ENCODE results near the gene UMODL1. TPM values are rescaled to one million over a fixed set of nuclear protein-coding genes. Genes with fewer than 3 reads are reported as not detected.
"Not testable (repeated sequence)": the region's sequence is repeated elsewhere in the genome, so short reads cannot be mapped to it uniquely, and the experiment has no call there.

The UMODL1 gene
- total and polyA plus RNA-seq, 4 donors, result 0.10 to 0.28 (median 0.14) TPM; not detected in 1

DNA sequence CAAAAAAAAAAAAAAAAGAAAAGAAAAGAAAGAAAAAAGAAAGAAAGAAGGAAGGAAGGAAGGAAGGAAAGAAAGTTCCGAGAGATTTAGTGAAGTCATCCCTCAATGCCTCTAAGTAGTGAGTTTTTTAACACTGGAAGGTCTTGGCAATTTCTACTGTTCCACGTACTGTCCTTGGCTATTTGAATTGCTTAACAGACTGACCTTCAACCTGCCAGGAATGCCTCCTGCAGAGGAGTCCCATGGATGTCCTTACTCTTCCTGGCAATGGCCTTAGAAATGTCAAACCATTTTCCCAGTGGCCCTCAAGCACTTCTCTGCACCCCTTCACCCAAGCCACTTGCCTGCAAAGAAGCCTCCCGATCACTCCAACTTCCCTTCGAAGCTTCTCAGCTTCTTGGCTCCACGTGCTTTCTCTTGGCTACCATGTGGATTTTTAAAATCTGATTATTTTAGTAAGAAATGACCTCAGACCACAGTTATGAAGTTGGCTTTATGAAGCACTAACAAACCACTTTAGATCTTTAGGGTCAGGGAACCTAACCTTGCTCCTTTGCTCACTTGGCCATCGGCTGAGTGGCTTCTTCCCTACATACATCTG lies 104.1 kb downstream of the UMODL1 start:
- ATAC-seq (ENCODE audit: insufficient read depth, low FRiP score) (no peak), DNase-seq (no peak)
- H3K9ac ChIP-seq (ENCODE audit: insufficient read depth in 1 of 2, low read length in 2 of 2), result no peak overlapping the region
- no peak overlapping the region for H3K27ac ChIP-seq (ENCODE audit: low read depth in 1 of 2, low read length in 1 of 2)
- no peak overlapping the region for H3K4me3 ChIP-seq
- H3K4me1 ChIP-seq (ENCODE audit: control insufficient read depth in 5 of 5, insufficient read depth in 5 of 5, low read length in 5 of 5), result peaks cover 0 to 4% (median 2%) of the 10 kb centered on the region in 5 donors
- no peaks in the 10 kb centered on the region for H3K27me3 ChIP-seq (ENCODE audit: control insufficient read depth in 3 of 3, insufficient read depth in 3 of 3, low read length in 2 of 3)
- H3K36me3 ChIP-seq (ENCODE audit: control insufficient read depth in 4 of 4, insufficient read depth in 4 of 4, low read length in 4 of 4), result no peaks in the 10 kb centered on the region
- WGBS, 2 donors, result 86 to 89% methylated on average over 6 of the region's 6 CpGs
- TF ChIP-seq, protein P1, sequence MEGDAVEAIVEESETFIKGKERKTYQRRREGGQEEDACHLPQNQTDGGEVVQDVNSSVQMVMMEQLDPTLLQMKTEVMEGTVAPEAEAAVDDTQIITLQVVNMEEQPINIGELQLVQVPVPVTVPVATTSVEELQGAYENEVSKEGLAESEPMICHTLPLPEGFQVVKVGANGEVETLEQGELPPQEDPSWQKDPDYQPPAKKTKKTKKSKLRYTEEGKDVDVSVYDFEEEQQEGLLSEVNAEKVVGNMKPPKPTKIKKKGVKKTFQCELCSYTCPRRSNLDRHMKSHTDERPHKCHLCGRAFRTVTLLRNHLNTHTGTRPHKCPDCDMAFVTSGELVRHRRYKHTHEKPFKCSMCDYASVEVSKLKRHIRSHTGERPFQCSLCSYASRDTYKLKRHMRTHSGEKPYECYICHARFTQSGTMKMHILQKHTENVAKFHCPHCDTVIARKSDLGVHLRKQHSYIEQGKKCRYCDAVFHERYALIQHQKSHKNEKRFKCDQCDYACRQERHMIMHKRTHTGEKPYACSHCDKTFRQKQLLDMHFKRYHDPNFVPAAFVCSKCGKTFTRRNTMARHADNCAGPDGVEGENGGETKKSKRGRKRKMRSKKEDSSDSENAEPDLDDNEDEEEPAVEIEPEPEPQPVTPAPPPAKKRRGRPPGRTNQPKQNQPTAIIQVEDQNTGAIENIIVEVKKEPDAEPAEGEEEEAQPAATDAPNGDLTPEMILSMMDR (IDR thresholded peaks at IDR 0.05; ENCODE audit: control extremely low read depth, extremely low read depth), result no peak
- no peaks in the 10 kb centered on the region for H3K9me3 ChIP-seq (ENCODE audit: control insufficient read depth in 4 of 4, insufficient read depth in 3 of 4, low read length in 3 of 4)

DNA sequence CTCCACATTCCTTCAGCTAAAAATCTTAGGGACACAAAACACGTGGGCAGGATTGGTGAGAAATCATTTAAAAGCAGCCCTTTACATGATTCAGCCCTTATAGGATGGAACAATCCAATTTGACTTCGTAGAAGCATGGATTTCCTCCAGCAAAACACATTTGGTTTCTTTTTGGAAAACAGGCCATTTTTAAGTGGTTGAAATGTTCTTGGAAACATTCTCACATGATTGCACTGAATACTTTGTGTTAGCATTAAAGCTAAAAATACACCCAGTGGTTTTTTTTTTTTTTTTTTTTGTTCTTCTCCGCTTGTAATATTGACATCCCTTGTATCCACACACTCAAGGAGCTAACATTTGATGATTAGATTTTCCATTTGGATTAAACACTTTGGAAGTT lies 105.7 kb downstream of the UMODL1 start:
- Histone ChIP-seq H3K4me1 (ENCODE audit: control insufficient read depth in 5 of 5, insufficient read depth in 5 of 5, low read length in 5 of 5) (peaks cover 0 to 4% (median 2%) of the 10 kb centered on the region in 5 donors), H3K27me3 (ENCODE audit: control insufficient read depth in 3 of 3, insufficient read depth in 3 of 3, low read length in 2 of 3) (no peaks in the 10 kb centered on the region), H3K4me3 (no peak overlapping the region), H3K27ac (ENCODE audit: low read depth in 1 of 2, low read length in 1 of 2) (no peak overlapping the region), H3K9ac (ENCODE audit: insufficient read depth in 1 of 2, low read length in 2 of 2) (no peak overlapping the region), H3K9me3 (ENCODE audit: control insufficient read depth in 4 of 4, insufficient read depth in 3 of 4, low read length in 3 of 4) (no peaks in the 10 kb centered on the region), H3K36me3 (ENCODE audit: control insufficient read depth in 4 of 4, insufficient read depth in 4 of 4, low read length in 4 of 4) (no peaks in the 10 kb centered on the region)
- ATAC-seq (ENCODE audit: insufficient read depth, low FRiP score) (no peak), DNase-seq (peak in 2 of 3 donors; percentile 64 to 87)
- 55 to 73% methylated on average over 3 of the region's 3 CpGs for WGBS, 2 donors
- TF ChIP-seq, protein P1 (IDR thresholded peaks at IDR 0.05; ENCODE audit: control extremely low read depth, extremely low read depth), result no peak

DNA sequence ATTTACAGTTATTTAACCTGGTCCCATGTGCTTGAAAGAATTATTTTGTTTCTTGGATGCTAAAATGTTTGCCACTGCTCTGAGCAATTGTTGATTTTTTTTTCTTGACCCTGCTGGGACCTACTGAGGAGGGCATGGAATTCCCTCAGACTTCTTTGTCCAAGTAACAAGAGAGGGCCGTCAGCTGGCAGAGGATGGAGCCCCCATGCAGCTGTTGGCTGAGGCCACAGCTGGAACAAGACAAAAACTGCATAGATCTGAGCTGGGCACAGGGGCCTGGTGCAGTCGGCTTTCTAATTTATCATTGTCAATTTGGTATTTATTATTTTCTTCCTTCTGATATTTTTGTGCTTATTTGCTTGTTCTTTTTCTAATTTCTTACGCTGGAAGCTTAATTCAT lies 108.2 kb downstream of the UMODL1 start:
- WGBS, 2 donors, result 73 to 87% methylated on average over 3 of the region's 3 CpGs
- Histone ChIP-seq H3K4me3 (no peak overlapping the region), H3K27me3 (ENCODE audit: control insufficient read depth in 3 of 3, insufficient read depth in 3 of 3, low read length in 2 of 3) (no peaks in the 10 kb centered on the region), H3K4me1 (ENCODE audit: control insufficient read depth in 5 of 5, insufficient read depth in 5 of 5, low read length in 5 of 5) (peaks cover 0 to 8% (median 4%) of the 10 kb centered on the region in 5 donors), H3K27ac (ENCODE audit: low read depth in 1 of 2, low read length in 1 of 2) (no peak overlapping the region), H3K36me3 (ENCODE audit: control insufficient read depth in 4 of 4, insufficient read depth in 4 of 4, low read length in 4 of 4) (no peaks in the 10 kb centered on the region), H3K9ac (ENCODE audit: insufficient read depth in 1 of 2, low read length in 2 of 2) (no peak overlapping the region), H3K9me3 (ENCODE audit: control insufficient read depth in 4 of 4, insufficient read depth in 3 of 4, low read length in 3 of 4) (peaks cover 0 to 4% (median 0%) of the 10 kb centered on the region in 4 donors)
- no peak for ATAC-seq (ENCODE audit: insufficient read depth, low FRiP score)
- TF ChIP-seq, protein P1 (IDR thresholded peaks at IDR 0.05; ENCODE audit: control extremely low read depth, extremely low read depth), result no peak
- DNase-seq, result no peak

DNA sequence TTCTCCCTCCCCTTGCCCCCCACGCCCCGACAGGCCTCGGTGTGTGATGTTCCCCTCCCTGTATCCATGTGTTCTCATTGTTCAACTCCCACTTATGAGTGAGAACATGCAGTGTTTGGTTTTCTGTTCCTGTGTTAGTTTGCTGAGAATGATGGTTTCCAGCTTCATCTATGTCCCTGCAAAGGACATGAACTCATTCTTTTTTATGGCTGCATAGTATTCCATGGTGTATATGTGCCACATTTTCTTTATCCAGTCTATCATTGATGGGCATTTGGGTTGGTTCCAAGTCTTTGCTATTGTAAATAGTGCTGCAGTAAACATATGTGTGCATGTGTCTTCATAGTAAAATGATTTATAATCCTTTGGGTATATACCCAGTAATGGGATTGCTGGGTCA lies 108.9 kb downstream of the UMODL1 start:
- not testable (repeated sequence) for H3K9ac ChIP-seq (ENCODE audit: insufficient read depth in 1 of 2, low read length in 2 of 2); H3K4me1 ChIP-seq (ENCODE audit: control insufficient read depth in 5 of 5, insufficient read depth in 5 of 5, low read length in 5 of 5); H3K27ac ChIP-seq (ENCODE audit: low read depth in 1 of 2, low read length in 1 of 2); H3K9me3 ChIP-seq (ENCODE audit: control insufficient read depth in 4 of 4, insufficient read depth in 3 of 4, low read length in 3 of 4); H3K27me3 ChIP-seq (ENCODE audit: control insufficient read depth in 3 of 3, insufficient read depth in 3 of 3, low read length in 2 of 3); ATAC-seq (ENCODE audit: insufficient read depth, low FRiP score); H3K4me3 ChIP-seq; H3K36me3 ChIP-seq (ENCODE audit: control insufficient read depth in 4 of 4, insufficient read depth in 4 of 4, low read length in 4 of 4); DNase-seq
- 93 to 97% methylated on average over 3 of the region's 3 CpGs for WGBS, 2 donors

Data from lung (tissue), 12 donors.